GM21619 (cell line): ENCODE measurements around the gene SPTLC2.
"Not testable (repeated sequence)": the region's sequence is repeated elsewhere in the genome, so short reads cannot be mapped to it uniquely, and the experiment has no call there.

ENCODE experiments used
- ATAC-seq: cut with Tn5 transposase; IDR thresholded peaks from one replicate; pipeline ENCODE4 v1.9.1; 2021; ENCODE audit not compliant: unreplicated experiment

The SPTLC2 gene, protein sequence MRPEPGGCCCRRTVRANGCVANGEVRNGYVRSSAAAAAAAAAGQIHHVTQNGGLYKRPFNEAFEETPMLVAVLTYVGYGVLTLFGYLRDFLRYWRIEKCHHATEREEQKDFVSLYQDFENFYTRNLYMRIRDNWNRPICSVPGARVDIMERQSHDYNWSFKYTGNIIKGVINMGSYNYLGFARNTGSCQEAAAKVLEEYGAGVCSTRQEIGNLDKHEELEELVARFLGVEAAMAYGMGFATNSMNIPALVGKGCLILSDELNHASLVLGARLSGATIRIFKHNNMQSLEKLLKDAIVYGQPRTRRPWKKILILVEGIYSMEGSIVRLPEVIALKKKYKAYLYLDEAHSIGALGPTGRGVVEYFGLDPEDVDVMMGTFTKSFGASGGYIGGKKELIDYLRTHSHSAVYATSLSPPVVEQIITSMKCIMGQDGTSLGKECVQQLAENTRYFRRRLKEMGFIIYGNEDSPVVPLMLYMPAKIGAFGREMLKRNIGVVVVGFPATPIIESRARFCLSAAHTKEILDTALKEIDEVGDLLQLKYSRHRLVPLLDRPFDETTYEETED

DNA sequence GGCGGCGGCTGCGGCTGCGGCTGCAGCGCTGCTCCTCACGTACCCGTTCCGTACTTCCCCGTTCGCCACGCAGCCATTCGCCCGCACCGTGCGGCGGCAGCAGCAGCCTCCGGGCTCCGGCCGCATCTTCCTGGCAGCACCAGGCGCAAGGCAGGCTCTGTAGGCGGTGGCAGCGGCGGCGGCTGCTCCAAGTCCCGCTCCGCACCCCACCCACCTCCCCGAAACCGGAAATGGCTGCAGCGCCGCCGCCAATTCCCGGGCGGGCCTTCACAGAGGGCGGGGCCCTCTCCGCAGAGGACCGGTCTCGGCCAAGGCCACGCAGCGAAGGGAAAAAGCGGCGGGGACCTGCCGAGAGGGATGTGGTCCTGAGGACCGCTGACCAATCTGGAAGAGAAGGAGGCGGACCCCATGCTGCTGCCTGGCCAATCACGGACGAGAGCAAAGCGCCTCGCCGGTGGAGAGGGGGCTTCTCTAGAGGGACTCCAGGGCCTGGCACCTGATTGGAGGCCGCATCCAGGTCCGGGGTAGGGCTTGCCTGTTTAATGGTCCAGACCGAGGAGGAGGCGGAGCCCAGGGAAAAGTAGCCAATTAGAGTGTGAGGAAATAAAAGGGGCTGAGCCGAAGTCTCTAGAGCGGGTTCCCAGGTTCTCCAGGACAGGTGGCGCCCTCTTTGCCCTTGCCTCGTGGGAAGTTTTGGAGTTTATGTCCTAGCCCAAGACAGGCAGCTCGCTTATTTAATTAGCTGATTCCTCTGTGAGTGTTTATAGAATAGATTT, at the start of gene SPTLC2:
Gene SPTLC2, minus strand, starts transcription at position 184 of the 776 bp plus-strand sequence. Its CDS starts 58 bp downstream, at position 126.
- peak; percentile 94 for ATAC-seq

DNA sequence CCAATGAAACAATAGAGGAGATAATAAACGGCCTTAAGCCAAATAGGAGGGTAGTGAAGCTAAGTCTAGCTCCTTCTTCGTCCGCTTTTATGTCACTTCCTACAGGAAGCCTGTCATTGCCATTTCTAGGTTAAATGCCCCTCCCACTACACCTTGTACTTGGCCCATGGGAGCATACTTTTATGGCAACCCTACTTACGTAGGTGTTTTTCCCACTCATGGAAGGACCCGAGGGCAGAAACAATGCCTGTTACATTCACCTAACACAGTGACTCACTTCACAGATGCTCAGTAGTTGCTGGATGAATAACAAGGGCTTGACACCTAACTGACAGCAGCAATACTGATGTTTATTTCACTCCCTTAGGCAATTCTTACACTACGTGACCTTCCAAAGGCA, 46.9 kb upstream of the SPTLC2 start:
- ATAC-seq = no peak

DNA sequence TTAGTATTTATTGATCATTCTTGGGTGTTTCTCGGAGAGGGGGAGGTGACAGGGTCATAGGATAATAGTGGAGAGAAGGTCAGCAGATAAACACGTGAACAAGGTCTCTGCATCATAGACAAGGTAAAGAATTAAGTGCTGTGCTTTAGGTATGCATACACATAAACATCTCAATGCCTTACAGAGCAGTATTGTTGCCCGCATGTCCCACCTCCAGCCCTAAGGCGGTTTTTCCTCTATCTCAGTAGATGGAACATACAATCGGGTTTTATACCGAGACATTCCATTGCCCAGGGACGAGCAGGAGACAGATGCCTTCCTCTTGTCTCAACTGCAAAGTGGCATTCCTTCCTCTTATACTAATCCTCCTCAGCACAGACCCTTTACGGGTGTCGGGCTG, 45.1 kb upstream of the SPTLC2 start:
- not testable (repeated sequence) for ATAC-seq

DNA sequence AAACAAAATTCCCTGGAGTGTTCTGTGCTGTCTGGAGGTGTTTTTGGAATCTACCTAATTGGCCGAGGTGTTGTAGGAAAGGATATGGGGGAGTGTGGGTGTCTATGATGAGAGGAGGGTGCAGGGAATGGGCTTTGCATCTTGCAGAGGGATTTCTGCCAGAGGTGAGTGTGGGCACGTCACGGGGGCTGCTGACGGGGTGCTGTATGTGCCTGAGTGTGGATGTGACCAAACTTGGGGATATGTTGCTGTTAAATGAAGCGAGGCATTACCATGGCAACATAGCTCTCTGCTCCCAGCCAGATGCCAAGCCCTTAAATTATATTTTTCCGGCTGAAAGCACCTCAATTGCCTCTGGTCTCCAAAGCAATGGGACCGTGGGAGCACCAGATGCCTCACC, 44.3 kb upstream of the SPTLC2 start:
- no peak for ATAC-seq

DNA sequence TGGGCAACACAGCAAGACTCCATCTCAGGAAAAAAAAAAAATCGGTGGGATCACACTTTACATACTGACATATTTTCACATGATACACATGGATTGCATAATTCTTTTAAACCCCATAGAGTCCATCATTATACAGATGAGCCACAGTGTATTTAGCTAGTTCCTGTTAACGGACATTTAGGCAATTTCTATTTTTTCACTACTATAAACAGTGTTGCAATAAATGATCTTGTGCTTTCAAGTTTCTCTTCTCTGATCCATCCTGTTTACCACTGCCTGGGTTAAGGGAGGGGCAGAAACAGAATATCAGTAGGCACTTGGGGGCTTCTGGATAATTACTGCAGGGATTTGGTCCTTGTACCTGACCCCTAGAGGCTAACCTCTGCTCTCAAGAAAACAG, 43.4 kb upstream of the SPTLC2 start:
- ATAC-seq = no peak

DNA sequence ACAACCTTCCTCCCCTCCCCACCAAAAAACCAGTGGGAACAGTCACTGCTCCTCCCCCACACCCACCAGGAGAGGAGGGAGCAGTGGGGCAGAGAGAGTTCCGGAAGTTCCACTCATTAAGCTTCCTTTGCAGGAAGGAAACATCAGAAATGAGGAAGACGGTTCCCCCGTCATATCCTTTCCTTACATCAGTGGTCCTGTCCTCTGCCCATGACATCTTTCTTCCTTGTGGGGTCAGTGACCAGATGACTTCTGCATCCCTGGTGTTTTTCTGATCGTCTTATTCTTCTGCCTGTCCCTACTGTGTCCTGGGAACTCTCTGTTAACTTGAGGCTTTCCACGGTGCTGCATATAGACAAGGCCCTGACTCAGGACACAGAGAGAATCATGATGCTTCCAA, 40.8 kb upstream of the SPTLC2 start:
- ATAC-seq = no peak

DNA sequence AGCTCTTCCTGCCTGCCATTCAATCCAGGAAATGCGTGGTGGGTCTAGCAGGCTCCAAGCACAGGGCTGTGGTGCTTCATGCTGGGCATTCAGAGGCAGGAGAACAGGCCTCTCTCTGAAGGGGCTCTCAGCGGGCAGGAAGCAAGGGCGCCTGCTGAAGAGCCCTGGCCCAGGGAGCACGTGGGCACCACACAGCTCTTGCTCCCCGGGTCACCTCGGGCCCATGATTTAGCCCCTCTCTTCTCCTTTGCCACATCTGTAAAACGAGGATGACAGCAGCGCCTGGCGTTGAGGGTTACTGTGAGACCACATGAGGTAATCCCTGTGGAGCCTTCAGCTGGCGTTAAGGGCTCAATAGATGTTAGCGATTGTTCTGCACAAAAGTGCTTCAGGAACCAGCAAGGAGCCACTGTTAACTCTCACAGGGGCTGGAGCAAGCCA, 37.6 kb upstream of the SPTLC2 start:
- no peak for ATAC-seq

DNA sequence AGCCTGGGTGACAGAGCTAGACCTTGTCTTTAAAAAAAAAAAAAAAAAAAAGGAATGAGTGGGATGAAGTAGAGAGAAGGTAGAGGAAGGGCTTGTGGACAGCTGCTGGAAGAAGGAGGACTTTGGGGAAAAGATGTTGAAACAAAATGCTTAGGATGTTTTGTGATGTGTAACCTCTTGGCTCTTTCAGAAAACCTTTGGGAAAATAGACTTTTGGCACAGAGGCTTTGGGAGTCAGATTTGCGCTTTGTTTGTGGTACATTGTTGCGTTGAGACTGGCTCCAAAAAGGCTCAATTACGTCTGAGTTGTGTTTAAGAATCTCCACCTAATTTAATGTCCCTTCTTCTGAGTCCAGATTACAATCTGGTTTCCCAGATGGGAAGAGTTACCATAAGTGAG, 32.9 kb upstream of the SPTLC2 start:
- no peak for ATAC-seq

DNA sequence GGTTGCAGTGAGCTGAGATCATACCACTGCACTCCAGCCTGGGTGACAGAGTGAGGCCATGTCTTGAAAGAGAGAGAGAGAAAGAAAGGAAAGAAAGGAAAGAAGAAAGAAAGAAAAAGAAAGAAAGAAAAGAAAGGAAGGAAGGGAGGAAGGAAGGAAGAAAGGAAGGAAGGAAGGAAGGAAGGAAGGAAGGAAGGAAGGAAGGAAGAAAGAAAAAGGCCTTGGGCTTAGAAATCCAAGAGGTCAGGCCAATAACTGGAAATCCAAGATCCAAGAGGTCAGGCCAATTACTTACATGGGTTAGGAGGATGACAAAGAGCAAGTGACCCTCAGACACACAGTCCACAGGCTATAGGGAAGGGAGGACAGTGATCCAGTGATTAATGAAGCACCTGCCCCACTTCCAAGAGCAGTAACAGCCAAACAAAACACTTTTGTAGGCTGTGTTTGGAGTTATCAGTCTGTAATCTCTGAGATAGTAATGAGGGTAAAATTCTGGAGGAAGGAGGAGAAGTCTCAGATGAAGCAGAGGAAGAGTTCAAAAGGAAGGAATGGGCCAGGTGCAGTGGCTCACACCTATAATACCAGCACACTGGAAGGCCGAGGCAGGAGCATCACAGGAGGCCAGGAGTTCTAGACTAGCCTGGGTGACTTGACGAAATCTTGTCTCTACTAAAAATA, 32.2 kb upstream of the SPTLC2 start:
- no peak for ATAC-seq

DNA sequence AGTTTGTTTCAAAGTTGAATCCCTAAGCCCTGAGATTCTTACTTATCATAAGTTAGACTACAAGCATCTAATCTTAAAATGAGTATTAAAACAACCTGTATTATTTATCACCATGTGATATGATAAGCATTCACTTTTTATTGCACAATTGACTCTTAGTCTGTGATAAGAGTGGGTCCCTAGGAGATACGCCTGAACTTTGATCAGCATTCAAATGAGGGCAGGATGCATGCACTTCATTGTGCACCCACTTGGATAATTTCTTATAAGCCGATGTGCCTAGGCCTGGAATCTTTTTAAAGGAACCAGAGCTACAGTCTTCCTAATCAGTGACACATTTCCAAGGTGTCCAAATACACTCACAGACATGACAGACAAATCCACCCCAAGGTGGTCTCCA, 31.4 kb upstream of the SPTLC2 start:
- ATAC-seq = no peak

DNA sequence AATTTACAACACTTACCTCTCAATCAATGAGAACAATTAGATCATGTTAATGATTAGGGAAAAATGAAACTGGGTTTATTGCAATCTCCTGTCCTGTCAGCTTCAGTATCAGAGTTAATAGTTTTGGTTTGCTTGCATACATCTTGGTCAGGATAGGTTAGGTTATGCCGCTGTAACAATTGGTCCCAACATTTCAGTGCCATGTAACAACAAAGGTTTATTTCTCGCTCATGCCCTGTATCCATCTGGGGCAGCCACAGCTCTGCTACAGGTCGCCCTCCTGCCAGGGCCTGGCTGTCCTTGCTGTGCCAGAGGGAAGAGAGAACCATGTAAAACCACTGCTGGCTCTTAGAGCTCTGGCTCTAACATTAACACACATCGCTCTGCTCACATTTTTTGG, 30.5 kb upstream of the SPTLC2 start:
- ATAC-seq = no peak

DNA sequence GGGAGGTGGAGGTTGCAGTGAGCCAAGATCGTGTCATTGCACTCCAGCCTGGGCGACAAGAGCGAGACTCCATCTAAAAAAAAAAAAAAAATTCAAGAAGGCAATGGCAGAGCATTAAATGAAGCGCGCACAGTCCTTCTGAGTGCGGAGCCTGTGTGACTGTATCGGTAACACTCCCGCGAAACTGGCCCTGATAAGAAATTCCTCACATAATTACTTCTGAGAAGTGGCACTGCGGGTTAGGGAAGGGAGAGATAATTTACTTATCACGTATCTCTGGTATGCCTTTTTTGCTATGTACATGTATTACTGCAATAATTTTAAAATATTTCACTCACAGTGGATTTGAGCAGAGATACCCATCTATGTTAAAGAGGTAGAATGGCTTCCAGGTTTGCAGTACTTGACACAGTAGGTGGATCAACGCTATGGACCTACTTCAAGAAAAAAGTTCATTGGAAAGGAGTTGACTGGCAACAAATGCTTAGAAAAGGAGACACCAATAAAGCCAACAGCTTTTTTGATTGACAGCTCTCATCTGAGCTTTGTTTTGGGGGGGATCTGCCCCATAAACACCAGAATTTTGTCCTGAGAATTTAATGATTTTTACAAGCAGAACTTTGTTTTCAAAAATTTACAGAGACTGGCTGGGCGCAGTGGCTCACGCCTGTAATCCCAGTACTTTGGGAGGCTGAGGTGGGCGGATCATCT, 29.2 kb upstream of the SPTLC2 start:
- ATAC-seq = no peak

DNA sequence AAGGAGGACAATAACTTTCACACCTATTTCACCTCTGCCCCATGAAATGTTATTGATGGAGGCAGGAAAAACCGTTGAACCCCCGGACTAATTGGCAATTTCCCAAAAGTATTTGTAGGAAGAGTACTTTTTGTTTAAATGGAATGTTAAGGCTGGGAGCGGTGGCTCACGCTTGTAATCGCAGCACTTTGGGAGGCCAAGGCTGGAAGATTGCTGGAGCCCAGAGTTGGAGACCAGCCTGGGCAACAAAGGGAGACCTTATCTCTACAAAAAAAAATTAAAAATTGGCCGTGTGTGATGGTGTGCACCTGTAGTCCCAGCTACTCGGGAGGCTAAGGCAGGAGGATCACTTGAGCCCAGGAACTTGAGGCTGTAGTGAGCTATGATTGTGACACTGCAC, 26.0 kb upstream of the SPTLC2 start:
- no peak for ATAC-seq

DNA sequence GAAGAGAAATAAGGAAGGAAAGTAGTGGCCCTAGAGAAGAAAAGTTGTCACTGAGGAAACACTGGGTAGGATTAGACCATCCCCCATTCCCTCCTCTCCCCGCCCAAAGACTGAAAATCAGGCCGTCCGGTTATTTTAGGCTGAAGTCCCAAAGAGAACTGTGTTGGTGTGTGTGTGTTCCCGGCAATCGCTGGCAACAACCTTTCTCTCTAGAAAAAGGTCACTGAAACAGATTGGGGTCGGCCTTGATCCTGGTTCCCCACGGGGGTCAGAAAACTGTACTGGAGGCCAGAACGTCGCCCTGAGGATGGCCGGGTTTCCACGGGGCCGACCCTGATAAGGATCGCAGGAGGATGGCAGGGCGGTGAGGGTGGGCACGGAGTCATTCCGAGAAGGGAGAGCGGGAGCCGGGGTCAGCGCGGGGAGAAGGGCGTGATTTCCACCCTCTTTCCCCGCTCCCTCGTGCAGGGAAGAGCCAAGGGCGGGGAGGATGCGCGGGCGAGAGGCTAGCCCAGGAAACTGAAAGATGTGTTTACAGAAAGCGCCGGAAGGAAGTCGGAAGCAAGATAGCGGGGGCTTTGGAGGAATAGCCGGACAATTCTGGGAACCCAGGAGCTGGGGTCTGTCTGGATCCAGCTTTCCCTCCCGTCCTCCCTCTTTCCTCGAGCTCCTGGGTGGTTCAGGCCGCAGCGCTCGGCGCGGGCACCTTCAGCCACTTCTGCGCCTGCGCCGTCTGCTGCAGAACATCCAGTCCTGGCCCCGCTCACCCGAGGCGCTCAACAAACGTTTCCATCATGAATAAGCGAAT, 25.3 kb upstream of the SPTLC2 start:
- ATAC-seq = peak; percentile 63

DNA sequence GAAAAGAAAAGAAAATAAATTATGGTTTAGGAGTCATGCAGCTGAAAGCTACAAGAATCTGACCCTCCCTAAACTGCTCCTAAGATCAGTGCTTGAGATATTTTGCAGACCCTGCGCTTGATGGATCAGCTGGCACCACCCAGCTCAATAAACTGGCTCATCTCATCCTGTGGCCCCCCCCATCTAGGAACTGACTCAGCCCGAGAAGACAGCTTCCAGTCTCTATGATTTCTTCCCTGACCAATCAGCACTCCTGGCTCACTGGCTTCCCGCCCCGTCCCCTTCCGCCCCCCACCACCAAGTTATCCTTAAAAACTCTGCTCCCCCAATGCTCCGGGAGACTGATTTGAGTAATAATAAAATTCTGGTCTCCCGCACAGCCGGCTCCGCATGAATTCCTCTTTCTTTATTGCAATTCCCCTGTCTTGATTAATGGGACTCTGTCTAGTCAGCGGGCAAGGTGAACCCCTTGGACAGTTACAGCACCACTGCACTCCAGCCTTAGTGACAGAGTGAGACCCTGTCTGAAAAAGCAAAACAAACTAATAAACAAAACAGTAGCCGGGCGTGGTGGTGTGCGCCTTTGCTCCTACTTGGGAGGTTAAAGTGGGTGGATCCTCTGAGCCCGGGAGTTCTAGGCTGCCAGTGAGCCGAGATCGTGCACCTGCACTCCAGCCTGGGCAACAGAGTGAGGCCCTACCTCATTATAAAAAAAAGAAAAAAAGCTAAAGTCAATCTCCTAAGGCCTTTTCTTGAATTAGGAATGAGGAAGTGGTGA, 24.5 kb upstream of the SPTLC2 start:
- peak; percentile 18 for ATAC-seq

DNA sequence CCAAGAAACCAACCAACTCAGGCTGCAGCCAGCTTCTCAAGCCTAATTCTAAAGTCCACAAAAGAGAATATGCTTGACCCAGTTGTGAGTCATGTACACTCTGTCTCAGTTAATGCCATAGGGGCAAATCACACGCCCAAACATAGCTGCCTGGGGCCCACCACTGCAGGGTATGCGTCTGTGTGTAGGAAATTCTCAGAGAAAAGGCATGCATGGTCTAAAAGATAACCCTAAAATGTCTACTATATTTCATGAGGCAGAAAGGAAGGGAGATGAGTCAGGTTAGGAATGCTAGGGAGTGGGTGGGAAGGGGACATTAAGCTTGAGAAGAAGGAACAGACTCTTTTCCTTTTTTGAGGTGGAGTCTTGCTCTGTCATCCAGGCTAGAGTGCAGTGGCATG, 22.3 kb upstream of the SPTLC2 start:
- ATAC-seq = no peak

DNA sequence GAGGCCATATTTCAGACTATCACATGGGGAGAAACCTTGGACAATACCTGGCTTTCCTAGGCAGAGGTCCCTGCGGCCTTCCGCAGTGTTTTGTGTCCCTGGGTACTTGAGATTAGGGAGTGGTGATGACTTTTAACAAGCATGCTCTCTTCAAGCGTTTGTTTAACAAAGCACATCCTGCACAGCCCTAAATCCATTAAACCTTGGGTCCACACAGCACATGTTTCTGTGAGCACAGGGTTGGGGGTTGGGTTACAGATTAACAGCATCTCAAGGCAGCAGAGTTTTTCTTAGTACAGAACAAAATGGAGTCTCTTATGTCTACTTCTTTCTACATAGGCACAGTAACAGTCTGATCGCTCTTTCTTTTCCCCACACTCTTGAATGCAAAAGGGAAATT, 19.4 kb upstream of the SPTLC2 start:
- not testable (repeated sequence) for ATAC-seq

DNA sequence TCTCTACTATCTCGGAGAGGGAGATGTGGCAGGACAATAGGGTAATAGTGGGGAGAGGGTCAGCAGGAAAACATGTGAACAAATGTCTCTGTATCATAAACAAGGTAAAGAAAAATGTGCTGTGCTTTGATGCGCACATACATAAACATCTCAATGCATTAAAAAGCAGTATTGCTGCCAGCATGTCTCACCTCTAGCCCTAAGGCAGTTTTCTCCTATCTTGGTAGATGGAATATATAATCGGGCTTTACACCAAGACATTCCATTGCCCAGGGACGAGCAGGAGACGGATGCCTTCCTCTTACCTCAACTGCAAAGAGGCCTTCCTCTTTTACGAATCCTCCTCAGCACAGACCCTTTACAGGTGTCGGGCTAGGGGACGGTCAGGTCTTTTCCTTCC, 19.0 kb upstream of the SPTLC2 start:
- not testable (repeated sequence) for ATAC-seq

DNA sequence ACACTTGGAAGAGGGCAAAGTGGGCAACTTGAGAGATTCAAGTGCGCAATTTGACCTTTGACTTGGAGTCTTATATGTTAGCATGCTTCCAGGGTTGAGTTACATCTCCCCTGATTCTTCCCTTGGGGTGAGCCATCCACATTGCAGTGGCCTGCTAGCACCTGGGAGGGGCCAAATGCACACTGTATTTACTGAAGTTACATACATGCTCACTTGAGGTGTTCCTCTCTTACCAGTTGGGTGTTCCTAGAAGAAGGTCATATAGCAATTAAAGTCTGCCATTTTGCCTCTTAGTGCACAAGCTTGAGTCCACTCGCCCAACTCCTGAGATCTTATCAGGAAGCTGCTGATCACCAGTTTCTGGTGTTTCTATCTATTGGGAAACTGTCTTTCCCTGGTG, 13.7 kb upstream of the SPTLC2 start:
- no peak for ATAC-seq
